SJSA1 (cell line): ENCODE measurements around the gene NOTCH1. TPM values are rescaled to one million over a fixed set of nuclear protein-coding genes. Genes with fewer than 3 reads are reported as not detected.
"Not testable (repeated sequence)": the region's sequence is repeated elsewhere in the genome, so short reads cannot be mapped to it uniquely, and the experiment has no call there.

Source experiments
- DNase-seq, 2 experiments: peaks; one replicate each; pipeline ENCODE4 v3.0.0-alpha.2; 2015 to 2020; ENCODE audit warnings: low spot score in 2 of 2, low read depth in 1 of 2
- H3K27ac ChIP-seq: fragments of 250-450 bp; sonication (Bioruptor Pico); 2 replicates; pipeline ENCODE4 v1.5.1; 2020; ENCODE audit warnings: mild to moderate bottlenecking, moderate library complexity
- H3K27me3 ChIP-seq: fragments of 250-450 bp; sonication (Bioruptor Pico); replicated peaks from 2 replicates; pipeline ENCODE4 v1.5.1; 2020; ENCODE audit warnings: mild to moderate bottlenecking, moderate library complexity
- H3K36me3 ChIP-seq: fragments of 250-450 bp; sonication (Bioruptor Pico); 2 replicates; pipeline ENCODE4 v1.5.1; 2020; ENCODE audit warnings: mild to moderate bottlenecking
- H3K4me1 ChIP-seq: fragments of 250-450 bp; sonication (Bioruptor Pico); replicated peaks from 2 replicates; pipeline ENCODE4 v1.6.1; 2021; ENCODE audit warnings: mild to moderate bottlenecking
- H3K4me3 ChIP-seq: fragments of 250-450 bp; sonication (Bioruptor Pico); 2 replicates; pipeline ENCODE4 v1.5.1; 2020; ENCODE audit warnings: mild to moderate bottlenecking
- H3K9me3 ChIP-seq: fragments of 250-450 bp; sonication (Bioruptor Pico); replicated peaks from 2 replicates; pipeline ENCODE4 v1.5.1; 2020; ENCODE audit warnings: mild to moderate bottlenecking
- total RNA-seq: library from RNA; depleted of rRNA; stranded (reverse); fragments of >200 nt; shearing (Covaris generic); gene quantifications from 2 replicates; pipeline ENCODE4 v1.2.3, GENCODE V29; 2014

Gene NOTCH1
- total RNA-seq, 1 experiment from 2014 or later, result 8.0 TPM

- no peak overlapping the region for H3K4me3 ChIP-seq
- no peaks in the 10 kb centered on the region for H3K9me3 ChIP-seq
- no peaks in the 10 kb centered on the region for H3K36me3 ChIP-seq
- H3K27ac ChIP-seq, result no peak overlapping the region
- H3K4me1 ChIP-seq, result peaks cover 9% of the 10 kb centered on the region
- H3K27me3 ChIP-seq, result no peaks in the 10 kb centered on the region
- no peak for DNase-seq
Observed at GRCh38 chr9:136584934-136585333, 39.1 kb upstream of the NOTCH1 start.

GRCh38 chr9:136584401-136584932 lies 38.6 kb upstream of the NOTCH1 start:
- no peak overlapping the region for H3K27ac ChIP-seq
- no peak overlapping the region for H3K4me3 ChIP-seq
- H3K36me3 ChIP-seq, result no peaks in the 10 kb centered on the region
- H3K4me1 ChIP-seq, result peaks cover 9% of the 10 kb centered on the region
- no peak for DNase-seq
- H3K9me3 ChIP-seq, result no peaks in the 10 kb centered on the region
- no peaks in the 10 kb centered on the region for H3K27me3 ChIP-seq

- Histone ChIP-seq H3K9me3 (no peaks in the 10 kb centered on the region), H3K4me1 (peaks cover 9% of the 10 kb centered on the region), H3K36me3 (no peaks in the 10 kb centered on the region), H3K27ac (no peak overlapping the region), H3K27me3 (no peaks in the 10 kb centered on the region), H3K4me3 (no peak overlapping the region)
- no peak for DNase-seq
Observed at GRCh38 chr9:136582977-136583735, 37.3 kb upstream of the NOTCH1 start.

GRCh38 chr9:136581614-136582447 lies 36.0 kb upstream of the NOTCH1 start:
- H3K4me3 ChIP-seq, result no peak overlapping the region
- H3K27ac ChIP-seq, result no peak overlapping the region
- H3K4me1 ChIP-seq, result peaks cover 5% of the 10 kb centered on the region
- H3K27me3 ChIP-seq, result no peaks in the 10 kb centered on the region
- no peaks in the 10 kb centered on the region for H3K9me3 ChIP-seq
- H3K36me3 ChIP-seq, result no peaks in the 10 kb centered on the region
- no peak for DNase-seq

- not testable (repeated sequence) for DNase-seq, H3K36me3 ChIP-seq, H3K27ac ChIP-seq, H3K4me3 ChIP-seq, H3K27me3 ChIP-seq, H3K9me3 ChIP-seq
- H3K4me1 ChIP-seq, result peaks cover 25% of the 10 kb centered on the region
Observed at GRCh38 chr9:136579650-136580219, 33.9 kb upstream of the NOTCH1 start.

- H3K27me3 ChIP-seq, result no peaks in the 10 kb centered on the region
- DNase-seq, result peak in 1 of 2 experiments; percentile 9
- no peak overlapping the region for H3K27ac ChIP-seq
- H3K36me3 ChIP-seq, result no peaks in the 10 kb centered on the region
- peaks cover 29% of the 10 kb centered on the region for H3K4me1 ChIP-seq
- H3K9me3 ChIP-seq, result no peaks in the 10 kb centered on the region
- H3K4me3 ChIP-seq, result no peak overlapping the region
Observed at GRCh38 chr9:136578915-136579649, 33.2 kb upstream of the NOTCH1 start.

- no peak for DNase-seq
- Histone ChIP-seq H3K27ac (no peak overlapping the region), H3K36me3 (no peaks in the 10 kb centered on the region), H3K4me1 (peaks cover 32% of the 10 kb centered on the region), H3K27me3 (no peaks in the 10 kb centered on the region), H3K9me3 (no peaks in the 10 kb centered on the region), H3K4me3 (no peak overlapping the region)
Observed at GRCh38 chr9:136578626-136578914, 32.7 kb upstream of the NOTCH1 start.

GRCh38 chr9:136577941-136578625 lies 32.2 kb upstream of the NOTCH1 start:
- Histone ChIP-seq H3K36me3 (no peaks in the 10 kb centered on the region), H3K4me3 (no peak overlapping the region), H3K27me3 (no peaks in the 10 kb centered on the region), H3K4me1 (peaks cover 37% of the 10 kb centered on the region), H3K9me3 (no peaks in the 10 kb centered on the region), H3K27ac (no peak overlapping the region)
- DNase-seq, result no peak

- Histone ChIP-seq H3K27ac (no peak overlapping the region), H3K27me3 (no peaks in the 10 kb centered on the region)
Observed at GRCh38 chr9:136576269-136576626, 30.4 kb upstream of the NOTCH1 start.

GRCh38 chr9:136575626-136576268 lies 29.9 kb upstream of the NOTCH1 start:
- H3K4me3 ChIP-seq, result no peak overlapping the region
- no peaks in the 10 kb centered on the region for H3K9me3 ChIP-seq
- H3K27ac ChIP-seq, result no peak overlapping the region
- peaks cover 11% of the 10 kb centered on the region for H3K36me3 ChIP-seq
- no peak for DNase-seq
- H3K4me1 ChIP-seq, result peaks cover 49% of the 10 kb centered on the region
- H3K27me3 ChIP-seq, result no peaks in the 10 kb centered on the region

More at GRCh38 chr9:136576269-136576626, 30.4 kb upstream of the NOTCH1 start:
- peak in 1 of 2 experiments; percentile 37 for DNase-seq
- Histone ChIP-seq H3K9me3 (no peaks in the 10 kb centered on the region), H3K36me3 (peaks cover 6% of the 10 kb centered on the region), H3K4me3 (no peak overlapping the region), H3K4me1 (peaks cover 47% of the 10 kb centered on the region)

GRCh38 chr9:136574606-136575005 lies 28.8 kb upstream of the NOTCH1 start:
- H3K27me3 ChIP-seq, H3K27ac ChIP-seq, H3K4me3 ChIP-seq, H3K9me3 ChIP-seq, DNase-seq: not testable (repeated sequence)
- Histone ChIP-seq H3K4me1 (peaks cover 60% of the 10 kb centered on the region), H3K36me3 (peaks cover 23% of the 10 kb centered on the region)

GRCh38 chr9:136572828-136573625 lies 27.2 kb upstream of the NOTCH1 start:
- H3K27ac ChIP-seq, result peak overlapping the region; percentile 5; the same call in 1 of the 2 replicates
- H3K36me3 ChIP-seq, result peaks cover 34% of the 10 kb centered on the region
- H3K9me3 ChIP-seq, result no peaks in the 10 kb centered on the region
- H3K27me3 ChIP-seq, result no peaks in the 10 kb centered on the region
- H3K4me3 ChIP-seq, result no peak overlapping the region
- no peak for DNase-seq
- peaks cover 76% of the 10 kb centered on the region for H3K4me1 ChIP-seq
